Measurements from ENCODE around the gene C1orf226. TPM values are rescaled to one million over a fixed set of nuclear protein-coding genes. Genes with fewer than 3 reads are reported as not detected.
A peak's percentile ranks its signal among the peaks of the same experiment; 100 is the strongest.

The C1orf226 gene
- total and polyA plus RNA-seq, 9 of the 15 experiments (the other 6 are each of a cell fraction or from before 2014, with no cell fraction given), result 0.10 to 1.4 (median 0.47) TPM

DNA sequence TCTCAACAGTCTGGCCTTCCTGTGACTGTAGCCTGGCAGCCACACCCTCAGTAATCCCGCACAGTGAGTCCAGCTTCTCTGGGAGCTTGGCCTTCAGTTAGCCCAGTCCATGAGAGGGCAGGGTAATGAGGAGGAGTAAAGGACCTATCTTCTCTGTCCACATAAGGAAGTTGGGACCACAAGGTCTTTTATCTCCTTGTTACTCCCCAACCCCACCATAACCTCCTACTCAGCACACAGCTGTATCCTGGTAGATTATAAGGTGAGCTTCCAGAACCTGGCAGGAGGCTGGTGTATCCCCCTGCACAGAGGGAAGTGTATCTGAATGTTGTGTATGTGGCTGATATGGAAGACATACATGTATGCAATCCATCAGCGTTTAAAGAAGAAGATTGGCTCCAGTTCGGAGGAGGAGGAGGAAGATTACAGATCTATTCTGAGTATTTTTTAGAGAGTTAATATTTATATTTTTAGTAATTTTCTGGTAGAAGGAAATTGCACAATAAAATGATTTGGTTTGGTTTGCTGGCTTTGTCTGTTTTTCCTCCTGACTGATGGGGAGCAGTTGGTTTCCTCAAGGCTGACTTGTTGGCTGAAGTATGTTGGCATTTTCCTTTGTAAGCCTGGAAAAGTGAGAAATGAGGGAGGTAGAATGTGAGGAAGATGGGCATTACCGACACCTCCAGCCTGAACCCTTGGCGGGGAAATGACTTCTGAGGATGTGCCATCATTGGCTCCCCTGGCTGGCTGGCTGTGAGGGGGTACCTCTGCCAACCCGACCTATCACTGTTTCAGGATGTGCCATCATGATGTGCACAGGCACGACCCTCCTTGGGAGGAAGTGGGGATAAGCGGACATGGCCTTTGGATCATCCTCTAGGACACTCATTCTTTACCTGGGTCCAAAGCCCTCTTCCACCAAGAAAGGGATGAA lies 5.0 kb downstream of the C1orf226 start (continued):
- TF ChIP-seq, protein P1, sequence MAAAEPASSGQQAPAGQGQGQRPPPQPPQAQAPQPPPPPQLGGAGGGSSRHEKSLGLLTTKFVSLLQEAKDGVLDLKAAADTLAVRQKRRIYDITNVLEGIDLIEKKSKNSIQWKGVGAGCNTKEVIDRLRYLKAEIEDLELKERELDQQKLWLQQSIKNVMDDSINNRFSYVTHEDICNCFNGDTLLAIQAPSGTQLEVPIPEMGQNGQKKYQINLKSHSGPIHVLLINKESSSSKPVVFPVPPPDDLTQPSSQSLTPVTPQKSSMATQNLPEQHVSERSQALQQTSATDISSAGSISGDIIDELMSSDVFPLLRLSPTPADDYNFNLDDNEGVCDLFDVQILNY (CRISPR knock-in tag; IDR thresholded peaks at IDR 0.05), result no peak
- TF ChIP-seq ZBED1 (IDR thresholded peaks at IDR 0.05), result peak; percentile 74; the same call in 1 of the 2 replicates
- peak; percentile 46; the same call in 1 of the 2 replicates for TF ChIP-seq NCOA6 (IDR thresholded peaks at IDR 0.05)
- TF ChIP-seq, protein P2, sequence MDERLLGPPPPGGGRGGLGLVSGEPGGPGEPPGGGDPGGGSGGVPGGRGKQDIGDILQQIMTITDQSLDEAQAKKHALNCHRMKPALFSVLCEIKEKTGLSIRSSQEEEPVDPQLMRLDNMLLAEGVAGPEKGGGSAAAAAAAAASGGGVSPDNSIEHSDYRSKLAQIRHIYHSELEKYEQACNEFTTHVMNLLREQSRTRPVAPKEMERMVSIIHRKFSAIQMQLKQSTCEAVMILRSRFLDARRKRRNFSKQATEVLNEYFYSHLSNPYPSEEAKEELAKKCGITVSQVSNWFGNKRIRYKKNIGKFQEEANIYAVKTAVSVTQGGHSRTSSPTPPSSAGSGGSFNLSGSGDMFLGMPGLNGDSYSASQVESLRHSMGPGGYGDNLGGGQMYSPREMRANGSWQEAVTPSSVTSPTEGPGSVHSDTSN (CRISPR knock-in tag; IDR thresholded peaks at IDR 0.05; ENCODE audit: low read depth), result no peak
- TF ChIP-seq, protein P2 (tag; conservative IDR thresholded peaks at IDR 0.05; ENCODE audit: low read depth), result no peak
- peak; percentile 98 for TF ChIP-seq EP300 (IDR thresholded peaks at IDR 0.05; ENCODE audit: low read length)
- TF ChIP-seq NFIX (CRISPR knock-in tag; IDR thresholded peaks at IDR 0.05; ENCODE audit: low read depth), result no peak
- TF ChIP-seq SRSF1 (IDR thresholded peaks at IDR 0.05; ENCODE audit: low read depth, low read length), result no peak
- TF ChIP-seq, protein P3, sequence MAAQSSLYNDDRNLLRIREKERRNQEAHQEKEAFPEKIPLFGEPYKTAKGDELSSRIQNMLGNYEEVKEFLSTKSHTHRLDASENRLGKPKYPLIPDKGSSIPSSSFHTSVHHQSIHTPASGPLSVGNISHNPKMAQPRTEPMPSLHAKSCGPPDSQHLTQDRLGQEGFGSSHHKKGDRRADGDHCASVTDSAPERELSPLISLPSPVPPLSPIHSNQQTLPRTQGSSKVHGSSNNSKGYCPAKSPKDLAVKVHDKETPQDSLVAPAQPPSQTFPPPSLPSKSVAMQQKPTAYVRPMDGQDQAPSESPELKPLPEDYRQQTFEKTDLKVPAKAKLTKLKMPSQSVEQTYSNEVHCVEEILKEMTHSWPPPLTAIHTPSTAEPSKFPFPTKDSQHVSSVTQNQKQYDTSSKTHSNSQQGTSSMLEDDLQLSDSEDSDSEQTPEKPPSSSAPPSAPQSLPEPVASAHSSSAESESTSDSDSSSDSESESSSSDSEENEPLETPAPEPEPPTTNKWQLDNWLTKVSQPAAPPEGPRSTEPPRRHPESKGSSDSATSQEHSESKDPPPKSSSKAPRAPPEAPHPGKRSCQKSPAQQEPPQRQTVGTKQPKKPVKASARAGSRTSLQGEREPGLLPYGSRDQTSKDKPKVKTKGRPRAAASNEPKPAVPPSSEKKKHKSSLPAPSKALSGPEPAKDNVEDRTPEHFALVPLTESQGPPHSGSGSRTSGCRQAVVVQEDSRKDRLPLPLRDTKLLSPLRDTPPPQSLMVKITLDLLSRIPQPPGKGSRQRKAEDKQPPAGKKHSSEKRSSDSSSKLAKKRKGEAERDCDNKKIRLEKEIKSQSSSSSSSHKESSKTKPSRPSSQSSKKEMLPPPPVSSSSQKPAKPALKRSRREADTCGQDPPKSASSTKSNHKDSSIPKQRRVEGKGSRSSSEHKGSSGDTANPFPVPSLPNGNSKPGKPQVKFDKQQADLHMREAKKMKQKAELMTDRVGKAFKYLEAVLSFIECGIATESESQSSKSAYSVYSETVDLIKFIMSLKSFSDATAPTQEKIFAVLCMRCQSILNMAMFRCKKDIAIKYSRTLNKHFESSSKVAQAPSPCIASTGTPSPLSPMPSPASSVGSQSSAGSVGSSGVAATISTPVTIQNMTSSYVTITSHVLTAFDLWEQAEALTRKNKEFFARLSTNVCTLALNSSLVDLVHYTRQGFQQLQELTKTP (IDR thresholded peaks at IDR 0.05; ENCODE audit: low read depth in 1 of 2, partially characterized antibody in 2 of 2), result no peak
- TF ChIP-seq, protein P4, sequence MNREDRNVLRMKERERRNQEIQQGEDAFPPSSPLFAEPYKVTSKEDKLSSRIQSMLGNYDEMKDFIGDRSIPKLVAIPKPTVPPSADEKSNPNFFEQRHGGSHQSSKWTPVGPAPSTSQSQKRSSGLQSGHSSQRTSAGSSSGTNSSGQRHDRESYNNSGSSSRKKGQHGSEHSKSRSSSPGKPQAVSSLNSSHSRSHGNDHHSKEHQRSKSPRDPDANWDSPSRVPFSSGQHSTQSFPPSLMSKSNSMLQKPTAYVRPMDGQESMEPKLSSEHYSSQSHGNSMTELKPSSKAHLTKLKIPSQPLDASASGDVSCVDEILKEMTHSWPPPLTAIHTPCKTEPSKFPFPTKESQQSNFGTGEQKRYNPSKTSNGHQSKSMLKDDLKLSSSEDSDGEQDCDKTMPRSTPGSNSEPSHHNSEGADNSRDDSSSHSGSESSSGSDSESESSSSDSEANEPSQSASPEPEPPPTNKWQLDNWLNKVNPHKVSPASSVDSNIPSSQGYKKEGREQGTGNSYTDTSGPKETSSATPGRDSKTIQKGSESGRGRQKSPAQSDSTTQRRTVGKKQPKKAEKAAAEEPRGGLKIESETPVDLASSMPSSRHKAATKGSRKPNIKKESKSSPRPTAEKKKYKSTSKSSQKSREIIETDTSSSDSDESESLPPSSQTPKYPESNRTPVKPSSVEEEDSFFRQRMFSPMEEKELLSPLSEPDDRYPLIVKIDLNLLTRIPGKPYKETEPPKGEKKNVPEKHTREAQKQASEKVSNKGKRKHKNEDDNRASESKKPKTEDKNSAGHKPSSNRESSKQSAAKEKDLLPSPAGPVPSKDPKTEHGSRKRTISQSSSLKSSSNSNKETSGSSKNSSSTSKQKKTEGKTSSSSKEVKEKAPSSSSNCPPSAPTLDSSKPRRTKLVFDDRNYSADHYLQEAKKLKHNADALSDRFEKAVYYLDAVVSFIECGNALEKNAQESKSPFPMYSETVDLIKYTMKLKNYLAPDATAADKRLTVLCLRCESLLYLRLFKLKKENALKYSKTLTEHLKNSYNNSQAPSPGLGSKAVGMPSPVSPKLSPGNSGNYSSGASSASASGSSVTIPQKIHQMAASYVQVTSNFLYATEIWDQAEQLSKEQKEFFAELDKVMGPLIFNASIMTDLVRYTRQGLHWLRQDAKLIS (CRISPR knock-in tag; IDR thresholded peaks at IDR 0.05), result no peak
- TF ChIP-seq BHLHE40 (IDR thresholded peaks at IDR 0.05; ENCODE audit: low read length), result peak; percentile 46; the same call in 1 of the 2 replicates
- TF ChIP-seq, protein P5, sequence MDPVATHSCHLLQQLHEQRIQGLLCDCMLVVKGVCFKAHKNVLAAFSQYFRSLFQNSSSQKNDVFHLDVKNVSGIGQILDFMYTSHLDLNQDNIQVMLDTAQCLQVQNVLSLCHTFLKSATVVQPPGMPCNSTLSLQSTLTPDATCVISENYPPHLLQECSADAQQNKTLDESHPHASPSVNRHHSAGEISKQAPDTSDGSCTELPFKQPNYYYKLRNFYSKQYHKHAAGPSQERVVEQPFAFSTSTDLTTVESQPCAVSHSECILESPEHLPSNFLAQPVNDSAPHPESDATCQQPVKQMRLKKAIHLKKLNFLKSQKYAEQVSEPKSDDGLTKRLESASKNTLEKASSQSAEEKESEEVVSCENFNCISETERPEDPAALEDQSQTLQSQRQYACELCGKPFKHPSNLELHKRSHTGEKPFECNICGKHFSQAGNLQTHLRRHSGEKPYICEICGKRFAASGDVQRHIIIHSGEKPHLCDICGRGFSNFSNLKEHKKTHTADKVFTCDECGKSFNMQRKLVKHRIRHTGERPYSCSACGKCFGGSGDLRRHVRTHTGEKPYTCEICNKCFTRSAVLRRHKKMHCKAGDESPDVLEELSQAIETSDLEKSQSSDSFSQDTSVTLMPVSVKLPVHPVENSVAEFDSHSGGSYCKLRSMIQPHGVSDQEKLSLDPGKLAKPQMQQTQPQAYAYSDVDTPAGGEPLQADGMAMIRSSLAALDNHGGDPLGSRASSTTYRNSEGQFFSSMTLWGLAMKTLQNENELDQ (CRISPR knock-in tag; IDR thresholded peaks at IDR 0.05; ENCODE audit: borderline replicate concordance), result no peak
